Measurements from ENCODE around the gene CALD1. TPM values are rescaled to one million over a fixed set of nuclear protein-coding genes. Genes with fewer than 3 reads are reported as not detected.

Gene CALD1
- total RNA-seq, 1 donor, result 3,507 TPM

GRCh38 chr7:134947329-134947728 lies 167.9 kb downstream of the CALD1 start:
- DNase-seq (ENCODE audit: low read depth), result no peak
- no peak for TF ChIP-seq CTCF (IDR thresholded peaks at IDR 0.05; ENCODE audit: insufficient read depth, low read depth, low read length)
- no peak overlapping the region for H3K4me3 ChIP-seq (ENCODE audit: low read depth, low read length)

GRCh38 chr7:134947831-134948230 lies 168.4 kb downstream of the CALD1 start:
- no peak for TF ChIP-seq CTCF (IDR thresholded peaks at IDR 0.05; ENCODE audit: insufficient read depth, low read depth, low read length)
- no peak for DNase-seq (ENCODE audit: low read depth)
- H3K4me3 ChIP-seq (ENCODE audit: low read depth, low read length), result no peak overlapping the region

GRCh38 chr7:134948246-134948645 lies 168.8 kb downstream of the CALD1 start:
- no peak overlapping the region for H3K4me3 ChIP-seq (ENCODE audit: low read depth, low read length)
- DNase-seq (ENCODE audit: low read depth), result no peak
- no peak for TF ChIP-seq CTCF (IDR thresholded peaks at IDR 0.05; ENCODE audit: insufficient read depth, low read depth, low read length)

- DNase-seq (ENCODE audit: low read depth), result peak; percentile 62
- TF ChIP-seq CTCF (IDR thresholded peaks at IDR 0.05; ENCODE audit: insufficient read depth, low read depth, low read length), result no peak
- H3K4me3 ChIP-seq (ENCODE audit: low read depth, low read length), result no peak overlapping the region
These were observed 169.3 kb downstream of the CALD1 start for GRCh38 chr7:134948736-134949135.

GRCh38 chr7:134949171-134949570 lies 169.7 kb downstream of the CALD1 start:
- DNase-seq (ENCODE audit: low read depth), result peak; percentile 41
- no peak for TF ChIP-seq CTCF (IDR thresholded peaks at IDR 0.05; ENCODE audit: insufficient read depth, low read depth, low read length)
- no peak overlapping the region for H3K4me3 ChIP-seq (ENCODE audit: low read depth, low read length)

GRCh38 chr7:134954197-134955082 lies 175.0 kb downstream of the CALD1 start:
- peak; percentile 44 for TF ChIP-seq CTCF (IDR thresholded peaks at IDR 0.05; ENCODE audit: insufficient read depth, low read depth, low read length)
- no peak overlapping the region for H3K4me3 ChIP-seq (ENCODE audit: low read depth, low read length)
- peak; percentile 47 for DNase-seq (ENCODE audit: low read depth)

Measured in fibroblast of villous mesenchyme (primary cell).